ENCODE measurements around the gene IER5L.

GRCh38 chr9:129151469-129151868, 26.6 kb downstream of the IER5L start:
- no peak for TF ChIP-seq CTCF (IDR thresholded peaks at IDR 0.05)
- no peak for TF ChIP-seq POLR2A (IDR thresholded peaks at IDR 0.05)

Measured in ovary (tissue), 3 donors.